ENCODE data around the gene P4HB. TPM values are rescaled to one million over a fixed set of nuclear protein-coding genes. Genes with fewer than 3 reads are reported as not detected.

P4HB gene
- total RNA-seq, 1 donor = 763 TPM

DNA sequence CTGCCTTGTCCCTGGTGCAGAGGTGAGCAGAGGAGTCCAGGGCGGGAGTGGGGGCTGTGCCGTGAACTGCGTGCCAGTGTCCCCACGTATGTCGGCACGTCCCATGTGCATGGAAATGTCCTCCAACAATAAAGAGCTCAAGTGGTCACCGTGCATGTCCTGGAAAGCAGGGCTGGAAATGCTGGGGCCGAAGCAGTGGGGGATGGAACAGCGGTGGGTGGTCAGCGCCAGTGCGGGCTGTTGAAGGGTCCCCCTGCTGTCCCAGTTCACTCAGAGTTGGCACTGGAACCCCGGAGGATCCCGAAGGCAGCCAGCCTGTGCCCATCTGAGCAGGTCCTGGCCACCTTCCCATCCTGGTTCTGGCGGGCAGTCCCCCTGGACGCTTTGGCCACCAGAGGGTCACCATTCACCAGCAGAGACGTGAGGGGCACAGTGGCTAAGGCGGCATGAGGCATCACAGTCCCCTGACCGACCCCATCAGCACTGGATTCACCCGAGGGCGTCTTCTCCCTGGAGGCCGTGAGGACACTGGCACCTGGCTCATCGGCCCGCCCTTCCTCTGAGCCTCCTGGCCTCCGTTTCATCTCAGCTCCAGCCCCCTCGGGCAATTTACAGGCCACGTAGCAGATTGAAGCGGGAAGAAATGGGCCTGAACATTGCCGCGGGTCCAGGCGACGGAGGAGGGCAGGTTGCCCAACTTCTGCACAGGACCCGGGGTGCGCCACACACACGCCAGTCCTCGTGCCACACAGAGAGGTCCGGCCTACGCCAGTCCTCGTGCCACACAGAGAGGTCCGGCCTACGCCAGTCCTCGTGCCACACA, 46.3 kb downstream of the P4HB start:
- DNase-seq (ENCODE audit: low read depth) = no peak
- TF ChIP-seq, protein P1, sequence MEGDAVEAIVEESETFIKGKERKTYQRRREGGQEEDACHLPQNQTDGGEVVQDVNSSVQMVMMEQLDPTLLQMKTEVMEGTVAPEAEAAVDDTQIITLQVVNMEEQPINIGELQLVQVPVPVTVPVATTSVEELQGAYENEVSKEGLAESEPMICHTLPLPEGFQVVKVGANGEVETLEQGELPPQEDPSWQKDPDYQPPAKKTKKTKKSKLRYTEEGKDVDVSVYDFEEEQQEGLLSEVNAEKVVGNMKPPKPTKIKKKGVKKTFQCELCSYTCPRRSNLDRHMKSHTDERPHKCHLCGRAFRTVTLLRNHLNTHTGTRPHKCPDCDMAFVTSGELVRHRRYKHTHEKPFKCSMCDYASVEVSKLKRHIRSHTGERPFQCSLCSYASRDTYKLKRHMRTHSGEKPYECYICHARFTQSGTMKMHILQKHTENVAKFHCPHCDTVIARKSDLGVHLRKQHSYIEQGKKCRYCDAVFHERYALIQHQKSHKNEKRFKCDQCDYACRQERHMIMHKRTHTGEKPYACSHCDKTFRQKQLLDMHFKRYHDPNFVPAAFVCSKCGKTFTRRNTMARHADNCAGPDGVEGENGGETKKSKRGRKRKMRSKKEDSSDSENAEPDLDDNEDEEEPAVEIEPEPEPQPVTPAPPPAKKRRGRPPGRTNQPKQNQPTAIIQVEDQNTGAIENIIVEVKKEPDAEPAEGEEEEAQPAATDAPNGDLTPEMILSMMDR (IDR thresholded peaks at IDR 0.05; ENCODE audit: insufficient read depth, low read length) = no peak
- no peak overlapping the region for H3K4me3 ChIP-seq (ENCODE audit: low read depth, low read length)

GRCh38 chr17:81813371-81813684, 47.0 kb downstream of the P4HB start:
- H3K4me3 ChIP-seq (ENCODE audit: low read depth, low read length) = no peak overlapping the region
- TF ChIP-seq, protein P1 (IDR thresholded peaks at IDR 0.05; ENCODE audit: insufficient read depth, low read length) = no peak
- no peak for DNase-seq (ENCODE audit: low read depth)

DNA sequence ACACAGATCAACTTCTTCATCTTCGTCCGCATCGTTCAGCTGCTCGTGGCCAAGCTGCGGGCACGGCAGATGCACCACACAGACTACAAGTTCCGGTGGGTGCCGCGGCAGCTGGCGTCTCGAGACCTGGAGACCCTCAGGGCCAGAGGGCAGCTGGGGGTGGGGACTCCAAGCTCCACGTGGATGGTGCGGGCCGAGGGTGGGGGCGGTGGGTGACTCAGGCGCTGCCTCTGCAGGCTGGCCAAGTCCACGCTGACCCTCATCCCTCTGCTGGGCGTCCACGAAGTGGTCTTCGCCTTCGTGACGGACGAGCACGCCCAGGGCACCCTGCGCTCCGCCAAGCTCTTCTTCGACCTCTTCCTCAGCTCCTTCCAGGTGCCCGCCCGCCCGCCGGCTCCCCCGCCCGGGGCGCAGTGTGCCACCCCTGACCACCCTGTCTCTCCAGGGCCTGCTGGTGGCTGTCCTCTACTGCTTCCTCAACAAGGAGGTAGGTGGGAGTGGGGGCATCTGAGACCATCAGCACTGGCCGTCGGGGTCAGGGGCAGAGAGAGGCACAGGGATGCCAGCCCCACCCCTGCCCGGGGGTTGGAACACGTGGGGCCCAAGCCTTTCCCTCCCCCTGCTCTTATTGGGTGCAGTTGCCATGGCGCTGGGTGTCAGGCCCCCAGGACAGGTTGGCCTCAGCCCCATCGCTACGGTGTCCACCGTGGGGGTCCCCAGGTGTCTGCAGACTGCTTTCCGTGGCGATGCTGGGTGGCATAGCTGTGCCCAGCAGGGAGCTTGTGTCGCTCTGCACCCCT, 47.6 kb downstream of the P4HB start:
- DNase-seq (ENCODE audit: low read depth) = no peak
- TF ChIP-seq, protein P1 (IDR thresholded peaks at IDR 0.05; ENCODE audit: insufficient read depth, low read length) = no peak
- H3K4me3 ChIP-seq (ENCODE audit: low read depth, low read length) = no peak overlapping the region

DNA sequence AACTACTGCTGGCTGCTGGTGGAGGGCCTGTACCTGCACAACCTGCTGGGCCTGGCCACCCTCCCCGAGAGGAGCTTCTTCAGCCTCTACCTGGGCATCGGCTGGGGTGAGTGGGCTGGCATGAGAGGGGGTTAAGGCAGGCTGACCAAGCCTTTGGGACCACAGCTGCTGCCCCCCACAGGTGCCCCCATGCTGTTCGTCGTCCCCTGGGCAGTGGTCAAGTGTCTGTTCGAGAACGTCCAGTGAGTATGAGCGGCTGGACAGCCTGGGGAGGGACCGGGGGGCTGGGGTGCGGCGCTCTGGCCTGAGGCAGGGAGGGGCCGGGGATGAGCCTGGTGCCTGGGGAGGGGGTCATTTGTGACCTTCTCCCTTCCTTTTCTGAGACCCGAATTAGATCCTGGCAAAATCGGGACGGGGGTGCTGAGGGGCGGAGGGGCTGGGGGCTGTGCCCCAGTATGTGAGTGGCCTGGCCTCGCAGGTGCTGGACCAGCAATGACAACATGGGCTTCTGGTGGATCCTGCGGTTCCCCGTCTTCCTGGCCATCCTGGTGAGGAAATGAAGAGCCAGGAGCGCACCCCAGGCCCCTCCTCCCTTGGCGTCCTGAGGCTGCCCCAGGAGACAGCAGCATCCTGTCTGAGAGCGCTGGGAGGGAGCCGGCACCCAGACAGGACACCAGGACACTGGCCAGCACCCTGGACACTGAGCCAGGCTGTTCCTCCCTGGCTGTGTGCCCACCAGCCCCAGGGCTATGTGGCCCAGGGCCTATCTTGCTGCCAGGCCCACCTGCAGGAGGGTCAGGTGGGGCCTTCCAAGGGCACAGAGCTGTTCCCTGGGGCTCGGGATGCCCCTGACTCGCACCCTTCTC, 48.4 kb downstream of the P4HB start:
- TF ChIP-seq, protein P1 (IDR thresholded peaks at IDR 0.05; ENCODE audit: insufficient read depth, low read length) = no peak
- DNase-seq (ENCODE audit: low read depth) = no peak
- no peak overlapping the region for H3K4me3 ChIP-seq (ENCODE audit: low read depth, low read length)

DNA sequence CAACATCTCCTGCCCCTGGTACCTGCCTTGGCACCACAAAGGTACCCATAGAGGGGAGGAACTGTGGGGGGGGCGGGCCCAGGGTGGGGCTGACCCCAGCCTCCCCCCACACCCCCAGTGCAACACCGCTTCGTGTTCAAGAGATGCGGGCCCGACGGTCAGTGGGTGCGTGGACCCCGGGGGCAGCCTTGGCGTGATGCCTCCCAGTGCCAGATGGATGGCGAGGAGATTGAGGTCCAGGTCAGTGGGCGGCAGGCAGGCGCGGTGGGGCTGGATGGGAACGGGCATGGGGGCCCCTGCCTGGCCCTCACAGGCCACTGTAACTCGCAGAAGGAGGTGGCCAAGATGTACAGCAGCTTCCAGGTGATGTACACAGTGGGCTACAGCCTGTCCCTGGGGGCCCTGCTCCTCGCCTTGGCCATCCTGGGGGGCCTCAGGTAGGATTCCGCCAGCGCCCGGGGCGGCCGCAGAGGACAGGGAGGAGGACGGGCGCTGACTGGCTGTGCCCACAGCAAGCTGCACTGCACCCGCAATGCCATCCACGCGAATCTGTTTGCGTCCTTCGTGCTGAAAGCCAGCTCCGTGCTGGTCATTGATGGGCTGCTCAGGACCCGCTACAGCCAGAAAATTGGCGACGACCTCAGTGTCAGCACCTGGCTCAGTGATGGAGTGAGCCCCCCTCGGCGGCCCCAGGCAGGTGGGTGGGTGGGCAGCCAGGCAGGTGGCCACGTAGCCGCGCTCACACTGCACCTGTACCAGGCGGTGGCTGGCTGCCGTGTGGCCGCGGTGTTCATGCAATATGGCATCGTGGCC, 49.2 kb downstream of the P4HB start:
- TF ChIP-seq, protein P1 (IDR thresholded peaks at IDR 0.05; ENCODE audit: insufficient read depth, low read length) = no peak
- no peak for DNase-seq (ENCODE audit: low read depth)
- H3K4me3 ChIP-seq (ENCODE audit: low read depth, low read length) = no peak overlapping the region

GRCh38 chr17:81810476-81810875, 49.9 kb downstream of the P4HB start:
- no peak for DNase-seq (ENCODE audit: low read depth)
- H3K4me3 ChIP-seq (ENCODE audit: low read depth, low read length) = no peak overlapping the region
- TF ChIP-seq, protein P1 (IDR thresholded peaks at IDR 0.05; ENCODE audit: insufficient read depth, low read length) = no peak
